HepG2 (cell line): Measurements from ENCODE around the gene PRR35. TPM values are rescaled to one million over a fixed set of nuclear protein-coding genes. Genes with fewer than 3 reads are reported as not detected.

ENCODE experiments used
- ATAC-seq: fragments of 200-7000 bp; cut with Tn5 transposase; 3 replicates; pipeline ENCODE4 v1.9.1; 2020; ENCODE audit warnings: mild to moderate bottlenecking, moderate library complexity
- BruUV-seq: library from RNA; stranded (reverse); fragments of 400-500 nt; replicated peaks from 2 replicates; lab custom pipeline; 2021; lab: Mats Ljungman, UMichigan
- CTCF ChIA-PET: fragments of 300-600 bp; formaldehyde crosslinking; extraction: SDS; loops from one replicate; lab custom pipeline; 2021; ENCODE audit warnings: low total read pairs, inconsistent platforms, low intra/inter-chr PET ratio; lab: Yijun Ruan, JAX
- POLR2A ChIA-PET: fragments of 350-600 bp; sonication (Branson Sonifier 250); formaldehyde crosslinking; loops from one replicate; lab custom pipeline; 2020; ENCODE audit warnings: antibody characterized with exemption, inconsistent platforms; lab: Yijun Ruan, JAX
- DNase-seq: peaks from one replicate; pipeline ENCODE4 v3.0.0-alpha.2; 2015; ENCODE audit warnings: low spot score
- FAIRE-seq: peaks from 3 replicates; lab custom pipeline; 2011; peaks lifted over from hg19 to GRCh38; lab: Jason Lieb, UNC
- H2AFZ ChIP-seq: one replicate; pipeline ENCODE4 v1.6.1; 2011; ENCODE audit warnings: low read length, inconsistent platforms
- H3K27ac ChIP-seq: fragments of 300-600 bp; 3 replicates; pipeline ENCODE4 v1.8.0; 2011; ENCODE audit warnings: mixed run types, mild to moderate bottlenecking, mixed read lengths, low read length, inconsistent platforms; ENCODE audit not compliant: insufficient read depth; ENCODE audit errors: extremely low read length
- H3K27me3 ChIP-seq, 2 experiments: fragments of 200-600 bp in 1 of 2; 2 replicates in 1 of 2; 3 replicates in 1 of 2; pipeline versions ENCODE4 v1.6.0 to v1.8.0; 2011; ENCODE audit warnings: low read length in 2 of 2, mild to moderate bottlenecking in 2 of 2, moderate library complexity in 2 of 2, inconsistent platforms in 1 of 2; ENCODE audit not compliant: insufficient read depth in 2 of 2, control insufficient read depth in 1 of 2
- H3K36me3 ChIP-seq, 2 experiments: fragments of 200-600 bp in 1 of 2; replicated peaks in 1 of 2; 2 replicates in 1 of 2; 3 replicates in 1 of 2; pipeline versions ENCODE4 v1.5.1 to v1.8.0; 2011; ENCODE audit warnings: low read length in 2 of 2, inconsistent platforms in 1 of 2; ENCODE audit not compliant: insufficient read depth in 2 of 2, control insufficient read depth in 1 of 2
- H3K4me1 ChIP-seq: 2 replicates; pipeline ENCODE4 v1.5.1; 2012; ENCODE audit warnings: low read length, inconsistent platforms; ENCODE audit not compliant: insufficient read depth
- H3K4me2 ChIP-seq: 2 replicates; pipeline ENCODE4 v1.6.0; 2011; ENCODE audit warnings: low read depth, low read length, inconsistent platforms
- H3K4me3 ChIP-seq, 3 experiments: fragments of 200-600 bp in 1 of 3; sonication (generic), shearing (Covaris generic) in 1 of 3; replicated peaks in 1 of 3; 2 replicates each; pipeline ENCODE4 v1.5.1; 2011 to 2016; ENCODE audit warnings: low read length in 3 of 3, inconsistent platforms in 2 of 3, low read depth in 2 of 3, mild to moderate bottlenecking in 2 of 3, control low read depth in 1 of 3, mixed read lengths in 1 of 3; ENCODE audit not compliant: insufficient read depth in 1 of 3
- H3K79me2 ChIP-seq: one replicate; pipeline ENCODE4 v1.6.1; 2011; ENCODE audit warnings: low read length, inconsistent platforms; ENCODE audit not compliant: insufficient read depth
- H3K9ac ChIP-seq: 2 replicates; pipeline ENCODE4 v1.6.0; 2011; ENCODE audit warnings: mild to moderate bottlenecking, low read depth, low read length, inconsistent platforms; ENCODE audit not compliant: insufficient read depth
- H3K9me3 ChIP-seq: 2 replicates; pipeline ENCODE4 v1.5.1; 2012; ENCODE audit warnings: mild to moderate bottlenecking, low read length
- H4K20me1 ChIP-seq: 2 replicates; pipeline ENCODE4 v1.6.0; 2011; ENCODE audit warnings: inconsistent platforms, mild to moderate bottlenecking, low read length, moderate library complexity; ENCODE audit not compliant: insufficient read depth
- BORCS8-MEF2B ChIP-seq: sonication (generic); formaldehyde crosslinking; IDR thresholded peaks from 2 replicates; pipeline ENCODE4 v1.8.0; 2022; ENCODE audit warnings: mild to moderate bottlenecking, missing genetic modification reagents
- KDM5B ChIP-seq: sonication (generic); formaldehyde crosslinking; IDR thresholded peaks from 2 replicates; pipeline ENCODE4 v1.4.0; 2020; ENCODE audit warnings: missing genetic modification reagents, mild to moderate bottlenecking, borderline replicate concordance
- MAZ ChIP-seq, 2 experiments: sonication (generic) in 1 of 2; formaldehyde crosslinking in 1 of 2; IDR thresholded peaks; 2 replicates each; pipeline versions ENCODE4 v1.5.0 to v1.6.1; 2012 to 2020; ENCODE audit warnings: low read depth in 2 of 2, mild to moderate bottlenecking in 2 of 2, borderline replicate concordance in 1 of 2, improper control_type of control experiment in 1 of 2, low read length in 1 of 2, missing genetic modification reagents in 1 of 2, moderate library complexity in 1 of 2
- MXD4 ChIP-seq: IDR thresholded peaks from 2 replicates; pipeline ENCODE4 v1.6.1; 2016; ENCODE audit warnings: mild to moderate bottlenecking, missing biosample characterization, missing genetic modification reagents
- NFYC ChIP-seq: IDR thresholded peaks from 2 replicates; pipeline ENCODE4 v1.6.1; 2016; ENCODE audit warnings: missing genetic modification reagents, missing compliant biosample characterization
- ZNF292 ChIP-seq: sonication (generic); formaldehyde crosslinking; IDR thresholded peaks from 2 replicates; pipeline ENCODE4 v1.8.1; 2022; ENCODE audit warnings: mild to moderate bottlenecking, low read depth, missing genetic modification reagents, borderline replicate concordance
- ZNF337 ChIP-seq: sonication (generic); formaldehyde crosslinking; IDR thresholded peaks from 2 replicates; pipeline ENCODE4 v1.5.1; 2020; ENCODE audit warnings: missing genetic modification reagents, low read depth, mild to moderate bottlenecking, borderline replicate concordance
- WGBS: methylation state at CpG from one replicate; pipeline ENCODE4 v1.1.6; 2017; ENCODE audit warnings: low lambda C conversion rate; 5-methylcytosine and 5-hydroxymethylcytosine counted together
- in situ Hi-C: cut with HindIII; loops from 2 replicates; pipeline ENCODE4 v1.10.0; 2017; ENCODE audit warnings: low pct_unique_long_range_greater_than_20kb; ENCODE audit not compliant: extremely low pct_ligation_motif_present
- intact Hi-C: fragments of 100-400 bp; cut with micrococcal nuclease; formaldehyde crosslinking; loops from one replicate; pipeline ENCODE4 v1.10.0; 2022; ENCODE audit not compliant: unreplicated experiment
- polyA plus RNA-seq, 8 experiments: library from polyadenylated mRNA; depleted of rRNA in 3 of 8; stranded (reverse) in 7 of 8; unstranded in 1 of 8; fragments of >200 nt; fragmentation: Illumina TruSeq in 4 of 8; extraction: Trizol in 4 of 8; gene quantifications; 2 replicates each; pipeline versions ENCODE4 v1.2.1 to v1.2.3, GENCODE V29; 2011 to 2016; ENCODE audit warnings: low read depth in 4 of 8, missing spikeins in 1 of 8, mixed read lengths in 1 of 8; ENCODE audit not compliant: insufficient read depth in 1 of 8
- total RNA-seq, 5 experiments: library from RNA; depleted of rRNA; stranded (reverse); fragments of >200 nt; fragmentation: Illumina TruSeq; extraction: Trizol; gene quantifications; 2 replicates each; pipeline ENCODE4 v1.2.3, GENCODE V29; 2016; ENCODE audit warnings: low read depth in 1 of 5
- TF ChIP-seq, protein P1 (sequence below): sonication (generic); formaldehyde crosslinking; IDR thresholded peaks from 2 replicates; pipeline ENCODE4 v1.4.0; 2020; ENCODE audit warnings: mild to moderate bottlenecking, missing genetic modification reagents
- TF ChIP-seq, protein P2 (sequence below), 2 experiments: sonication (generic) in 1 of 2; formaldehyde crosslinking in 1 of 2; IDR thresholded peaks; 2 replicates each; pipeline versions ENCODE4 v1.5.1 to v1.6.1; 2011 to 2020; ENCODE audit warnings: borderline replicate concordance in 1 of 2, low read depth in 1 of 2, low read length in 1 of 2, mild to moderate bottlenecking in 1 of 2, missing genetic modification reagents in 1 of 2, moderate library complexity in 1 of 2
- TF ChIP-seq, protein P3 (sequence below): sonication (generic); formaldehyde crosslinking; IDR thresholded peaks from 2 replicates; pipeline ENCODE4 v1.9.0; 2022; ENCODE audit warnings: missing genetic modification reagents, mild to moderate bottlenecking, borderline replicate concordance

The PRR35 gene
- total and polyA plus RNA-seq, 2 of the 13 experiments (the other 11 are each of a cell fraction or from before 2014, with no cell fraction given), result 0.07 to 0.16 TPM

DNA sequence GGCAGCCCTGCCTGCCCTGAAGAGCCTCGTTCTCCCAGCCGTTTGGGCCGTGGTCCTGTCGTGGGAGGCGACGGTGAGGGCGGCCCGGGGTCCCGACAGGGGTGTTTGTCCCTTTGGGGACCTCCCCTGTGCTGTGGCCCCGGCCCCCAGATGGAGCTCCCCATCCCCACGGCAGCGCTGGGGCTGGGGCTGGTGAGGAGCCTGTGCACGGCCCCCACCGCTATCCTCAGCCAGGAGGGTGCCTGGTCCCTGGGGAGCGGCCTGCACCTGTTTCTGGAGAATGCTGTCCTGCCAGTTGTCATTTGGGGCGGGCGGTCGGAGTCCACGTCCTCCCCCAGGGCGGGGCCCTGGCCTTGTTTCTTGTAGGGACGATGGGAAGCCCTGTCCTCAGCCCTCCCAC lies 26.1 kb upstream of the PRR35 start:
- Histone ChIP-seq H2AFZ (no peak overlapping the region), H4K20me1 (peaks cover 17% of the 10 kb centered on the region; the same call in 1 of the 2 replicates), H3K9me3 (no peaks in the 10 kb centered on the region), H3K27me3 (no peaks in the 10 kb centered on the region), H3K4me1 (peaks cover 52% of the 10 kb centered on the region), H3K79me2 (peaks cover 83% of the 10 kb centered on the region), H3K4me3 (peak overlapping the region; percentile 58 to 85 (median 66); a peak in 5 of 6 replicates), H3K4me2 (peak overlapping the region; percentile 99), H3K36me3 (peaks cover 13 to 15% of the 10 kb centered on the region in 2 experiments; a peak in 4 of 5 replicates), H3K27ac (peak overlapping the region; percentile 91), H3K9ac (peak overlapping the region; percentile 72)
- ChIA-PET CTCF (no interaction called here), POLR2A (interaction anchor here (0.6 to 3.1 kb wide), 15 partner anchors 9 to 132 kb away, joined by 3 to 17 read pairs (median 4); partner anchors contain the start of gene DECR2)
- no CpG with 5 or more reads among the region's 21 CpGs for WGBS
- DNase-seq (no peak), ATAC-seq (peak; percentile 2), FAIRE-seq (no peak)
- intact Hi-C loops, result loop anchor here (5.0 kb wide), 1 partner anchor 33 kb away; the partner anchor contains the start of genes NHLRC4 and PIGQ
- TF ChIP-seq NFYC (CRISPR knock-in tag) (no peak), KDM5B (CRISPR knock-in tag) (peak; percentile 22; the same call in 1 of the 2 replicates), MXD4 (0 out of 2 replicates have a peak, but pooled peaks have one; percentile 9), MAZ (IDR thresholded peaks at IDR 0.05; ENCODE audit: borderline replicate concordance, low read depth, low read length) (no peak), MAZ (CRISPR knock-in tag; IDR thresholded peaks at IDR 0.05; ENCODE audit: low read depth) (0 out of 2 replicates have a peak, but pooled peaks have one; percentile 12)
- TF ChIP-seq, protein P1, sequence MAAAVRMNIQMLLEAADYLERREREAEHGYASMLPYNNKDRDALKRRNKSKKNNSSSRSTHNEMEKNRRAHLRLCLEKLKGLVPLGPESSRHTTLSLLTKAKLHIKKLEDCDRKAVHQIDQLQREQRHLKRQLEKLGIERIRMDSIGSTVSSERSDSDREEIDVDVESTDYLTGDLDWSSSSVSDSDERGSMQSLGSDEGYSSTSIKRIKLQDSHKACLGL, result peak; percentile 61; the same call in 1 of the 2 replicates
- no TSS peak for BruUV-seq
- in situ Hi-C loops, result no loop called here

DNA sequence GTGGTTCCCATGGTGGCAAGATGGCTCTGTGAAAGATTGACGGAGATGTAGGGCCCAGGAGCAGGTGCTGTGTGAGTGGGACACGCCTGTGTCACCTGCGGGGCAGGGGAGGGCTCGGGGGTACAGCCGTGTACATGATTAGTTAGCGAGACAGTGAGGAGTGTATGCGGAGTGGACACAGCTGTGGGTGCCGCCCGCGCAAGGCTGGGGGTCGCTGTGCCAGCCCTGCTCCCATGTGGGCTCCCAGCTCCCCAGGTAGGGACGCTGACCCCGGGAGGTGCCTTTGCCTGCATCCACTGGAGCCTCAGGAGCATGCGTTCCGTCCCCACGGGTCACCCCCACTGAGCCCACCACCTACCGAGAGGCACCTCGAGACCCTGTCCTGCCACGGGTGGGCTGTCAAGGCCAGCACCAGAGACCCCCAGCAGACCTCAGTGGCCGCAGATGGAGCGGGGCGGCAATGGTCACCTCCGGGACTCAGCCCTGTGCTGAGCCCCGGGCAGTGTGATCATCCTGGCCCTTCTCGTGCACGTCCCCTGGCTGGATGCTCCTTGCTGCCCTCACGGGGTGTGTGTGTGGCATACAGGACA lies 25.2 kb upstream of the PRR35 start:
- Histone ChIP-seq H3K27ac (no peak overlapping the region), H3K9me3 (no peaks in the 10 kb centered on the region), H3K9ac (no peak overlapping the region), H4K20me1 (peaks cover 11% of the 10 kb centered on the region; the same call in 1 of the 2 replicates), H2AFZ (no peak overlapping the region), H3K4me3 (no peak overlapping the region), H3K4me1 (peaks cover 44% of the 10 kb centered on the region), H3K27me3 (no peaks in the 10 kb centered on the region), H3K4me2 (peak overlapping the region; percentile 99; the same call in 1 of the 2 replicates), H3K79me2 (peaks cover 76% of the 10 kb centered on the region), H3K36me3 (peaks cover 13 to 15% of the 10 kb centered on the region in 2 experiments; a peak in 4 of 5 replicates)
- intact Hi-C loops (loop anchor here (5.0 kb wide), 1 partner anchor 32 kb away; the partner anchor contains the start of genes NHLRC4 and PIGQ), in situ Hi-C loops (no loop called here)
- FAIRE-seq, result no peak
- 92% methylated on average over 16 of the region's 27 CpGs for WGBS
- POLR2A ChIA-PET, result interaction anchor here (1.2 to 1.9 kb wide), 3 partner anchors 11 to 50 kb away, joined by 3 to 7 read pairs (median 5); no protein-coding TSS in a partner anchor
- CTCF ChIA-PET, result no interaction called here
- DNase-seq, result no peak
- ATAC-seq, result no peak
- no TSS peak for BruUV-seq
- TF ChIP-seq, protein P2, sequence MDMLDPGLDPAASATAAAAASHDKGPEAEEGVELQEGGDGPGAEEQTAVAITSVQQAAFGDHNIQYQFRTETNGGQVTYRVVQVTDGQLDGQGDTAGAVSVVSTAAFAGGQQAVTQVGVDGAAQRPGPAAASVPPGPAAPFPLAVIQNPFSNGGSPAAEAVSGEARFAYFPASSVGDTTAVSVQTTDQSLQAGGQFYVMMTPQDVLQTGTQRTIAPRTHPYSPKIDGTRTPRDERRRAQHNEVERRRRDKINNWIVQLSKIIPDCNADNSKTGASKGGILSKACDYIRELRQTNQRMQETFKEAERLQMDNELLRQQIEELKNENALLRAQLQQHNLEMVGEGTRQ (IDR thresholded peaks at IDR 0.05; ENCODE audit: low read depth, low read length), result no peak
- TF ChIP-seq, protein P2 (CRISPR knock-in tag; IDR thresholded peaks at IDR 0.05; ENCODE audit: borderline replicate concordance), result no peak
- TF ChIP-seq BORCS8-MEF2B (CRISPR knock-in tag), result no peak
- no peak for TF ChIP-seq ZNF337
- TF ChIP-seq ZNF292 (CRISPR knock-in tag), result no peak
- TF ChIP-seq, protein P3, sequence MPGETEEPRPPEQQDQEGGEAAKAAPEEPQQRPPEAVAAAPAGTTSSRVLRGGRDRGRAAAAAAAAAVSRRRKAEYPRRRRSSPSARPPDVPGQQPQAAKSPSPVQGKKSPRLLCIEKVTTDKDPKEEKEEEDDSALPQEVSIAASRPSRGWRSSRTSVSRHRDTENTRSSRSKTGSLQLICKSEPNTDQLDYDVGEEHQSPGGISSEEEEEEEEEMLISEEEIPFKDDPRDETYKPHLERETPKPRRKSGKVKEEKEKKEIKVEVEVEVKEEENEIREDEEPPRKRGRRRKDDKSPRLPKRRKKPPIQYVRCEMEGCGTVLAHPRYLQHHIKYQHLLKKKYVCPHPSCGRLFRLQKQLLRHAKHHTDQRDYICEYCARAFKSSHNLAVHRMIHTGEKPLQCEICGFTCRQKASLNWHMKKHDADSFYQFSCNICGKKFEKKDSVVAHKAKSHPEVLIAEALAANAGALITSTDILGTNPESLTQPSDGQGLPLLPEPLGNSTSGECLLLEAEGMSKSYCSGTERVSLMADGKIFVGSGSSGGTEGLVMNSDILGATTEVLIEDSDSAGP (CRISPR knock-in tag), result 0 out of 2 replicates have a peak, but pooled peaks have one; percentile 7
